ENCODE results near the gene APBB2. TPM values are rescaled to one million over a fixed set of nuclear protein-coding genes. Genes with fewer than 3 reads are reported as not detected.

The APBB2 gene
- total and polyA plus RNA-seq, 4 donors, result 4.8 to 31.5 (median 11.2) TPM

DNA sequence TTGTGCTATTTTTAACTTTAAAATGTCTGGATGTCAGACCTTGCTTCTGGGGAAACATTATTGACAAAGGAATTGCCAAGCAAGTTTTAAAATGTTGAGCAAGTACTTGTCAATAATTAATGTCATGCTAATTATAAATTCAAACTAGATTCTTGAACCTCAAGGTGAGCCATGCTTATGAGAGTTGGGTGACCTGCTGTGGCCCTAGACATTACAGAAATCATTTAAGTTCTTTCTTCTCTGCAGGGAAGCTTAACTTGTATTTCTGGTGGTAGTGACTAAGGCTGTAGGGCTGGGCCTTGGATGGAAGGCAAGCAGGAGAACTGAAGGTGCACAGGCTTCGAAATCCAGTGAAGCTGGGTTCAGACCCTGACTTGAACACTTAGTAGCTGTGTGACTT, 27.6 kb upstream of the APBB2 start (continued):
- TF ChIP-seq GABPA (IDR thresholded peaks at IDR 0.05 in 1 of 2, conservative IDR thresholded peaks at IDR 0.05 in 1 of 2) (no peak), HNF4A (conservative IDR thresholded peaks at IDR 0.05) (no peak)
- TF ChIP-seq, protein P1, sequence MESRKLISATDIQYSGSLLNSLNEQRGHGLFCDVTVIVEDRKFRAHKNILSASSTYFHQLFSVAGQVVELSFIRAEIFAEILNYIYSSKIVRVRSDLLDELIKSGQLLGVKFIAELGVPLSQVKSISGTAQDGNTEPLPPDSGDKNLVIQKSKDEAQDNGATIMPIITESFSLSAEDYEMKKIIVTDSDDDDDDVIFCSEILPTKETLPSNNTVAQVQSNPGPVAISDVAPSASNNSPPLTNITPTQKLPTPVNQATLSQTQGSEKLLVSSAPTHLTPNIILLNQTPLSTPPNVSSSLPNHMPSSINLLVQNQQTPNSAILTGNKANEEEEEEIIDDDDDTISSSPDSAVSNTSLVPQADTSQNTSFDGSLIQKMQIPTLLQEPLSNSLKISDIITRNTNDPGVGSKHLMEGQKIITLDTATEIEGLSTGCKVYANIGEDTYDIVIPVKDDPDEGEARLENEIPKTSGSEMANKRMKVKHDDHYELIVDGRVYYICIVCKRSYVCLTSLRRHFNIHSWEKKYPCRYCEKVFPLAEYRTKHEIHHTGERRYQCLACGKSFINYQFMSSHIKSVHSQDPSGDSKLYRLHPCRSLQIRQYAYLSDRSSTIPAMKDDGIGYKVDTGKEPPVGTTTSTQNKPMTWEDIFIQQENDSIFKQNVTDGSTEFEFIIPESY (IDR thresholded peaks at IDR 0.05), result no peak

DNA sequence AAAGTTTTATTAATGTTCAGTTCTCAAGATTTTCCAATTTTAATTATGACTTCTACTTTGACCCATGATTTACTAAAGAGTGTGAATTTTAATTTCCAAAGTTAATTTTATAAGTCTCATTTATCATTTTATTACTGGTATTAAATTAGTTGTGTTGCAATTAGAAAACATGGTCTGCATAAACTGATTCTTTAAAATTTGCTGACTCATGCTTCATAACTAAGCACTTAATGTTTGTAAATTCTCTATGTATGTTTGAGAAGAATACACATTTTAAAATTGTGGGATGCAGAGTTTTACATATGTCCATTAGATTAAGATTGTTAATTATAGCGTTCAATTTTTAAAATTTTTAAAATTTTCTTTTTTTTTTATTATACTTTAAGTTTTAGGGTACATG, 22.2 kb upstream of the APBB2 start:
- DNase-seq (ENCODE audit: low spot score), result no peak
- no peak overlapping the region for H3K4me3 ChIP-seq (ENCODE audit: low read depth in 1 of 3, low read length in 3 of 3)
- H3K27ac ChIP-seq (ENCODE audit: low read depth in 1 of 2, low read length in 2 of 2), result no peak overlapping the region
- no peaks in the 10 kb centered on the region for H3K4me1 ChIP-seq (ENCODE audit: control insufficient read depth in 4 of 4, insufficient read depth in 4 of 4, low read length in 3 of 4)
- no peaks in the 10 kb centered on the region for H3K27me3 ChIP-seq (ENCODE audit: control insufficient read depth in 4 of 4, insufficient read depth in 4 of 4, low read length in 3 of 4)
- WGBS, result 96% methylated on average over 1 of the region's 1 CpG
- H3K36me3 ChIP-seq (ENCODE audit: control insufficient read depth in 4 of 4, insufficient read depth in 3 of 4, low read depth in 1 of 4, low read length in 3 of 4), result no peaks in the 10 kb centered on the region
- H3K9ac ChIP-seq (ENCODE audit: low read depth in 1 of 2, low read length in 2 of 2), result no peak overlapping the region
- TF ChIP-seq, protein P1 (IDR thresholded peaks at IDR 0.05), result no peak
- H3K9me3 ChIP-seq (ENCODE audit: control insufficient read depth in 4 of 4, low read length in 3 of 4), result no peaks in the 10 kb centered on the region

DNA sequence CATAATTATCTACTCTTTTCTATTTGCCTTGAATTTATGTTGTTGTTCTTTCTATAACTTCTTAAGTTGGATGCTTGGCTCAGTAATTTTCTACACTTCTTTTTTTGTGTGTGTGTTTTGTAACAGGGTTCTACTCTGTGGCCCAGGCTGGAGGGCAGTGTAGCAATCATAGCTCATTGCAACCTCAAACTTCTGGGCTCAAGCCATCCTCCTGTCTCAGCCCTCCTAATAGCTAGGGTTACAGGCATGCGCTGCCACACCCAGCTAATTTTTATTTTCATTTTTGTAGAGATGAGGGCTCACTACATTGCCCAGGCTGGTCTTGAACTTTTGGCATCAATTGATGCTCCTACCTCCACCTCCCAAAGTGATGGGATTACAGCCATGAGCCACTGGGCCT, 21.7 kb upstream of the APBB2 start:
- WGBS, result 97% methylated on average over 1 of the region's 1 CpG
- H3K9me3 ChIP-seq (ENCODE audit: control insufficient read depth in 4 of 4, low read length in 3 of 4), result no peaks in the 10 kb centered on the region
- H3K27ac ChIP-seq (ENCODE audit: low read depth in 1 of 2, low read length in 2 of 2), result no peak overlapping the region
- no peak overlapping the region for H3K4me3 ChIP-seq (ENCODE audit: low read depth in 1 of 3, low read length in 3 of 3)
- no peak overlapping the region for H3K9ac ChIP-seq (ENCODE audit: low read depth in 1 of 2, low read length in 2 of 2)
- H3K27me3 ChIP-seq (ENCODE audit: control insufficient read depth in 4 of 4, insufficient read depth in 4 of 4, low read length in 3 of 4), result no peaks in the 10 kb centered on the region
- TF ChIP-seq YY1 (IDR thresholded peaks at IDR 0.05), result no peak
- TF ChIP-seq NR2F2 (IDR thresholded peaks at IDR 0.05), result no peak
- TF ChIP-seq, protein P2, sequence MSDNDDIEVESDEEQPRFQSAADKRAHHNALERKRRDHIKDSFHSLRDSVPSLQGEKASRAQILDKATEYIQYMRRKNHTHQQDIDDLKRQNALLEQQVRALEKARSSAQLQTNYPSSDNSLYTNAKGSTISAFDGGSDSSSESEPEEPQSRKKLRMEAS (IDR thresholded peaks at IDR 0.05), result no peak
- TF ChIP-seq FOXA1 (IDR thresholded peaks at IDR 0.05), result no peak
- TF ChIP-seq, protein P3, sequence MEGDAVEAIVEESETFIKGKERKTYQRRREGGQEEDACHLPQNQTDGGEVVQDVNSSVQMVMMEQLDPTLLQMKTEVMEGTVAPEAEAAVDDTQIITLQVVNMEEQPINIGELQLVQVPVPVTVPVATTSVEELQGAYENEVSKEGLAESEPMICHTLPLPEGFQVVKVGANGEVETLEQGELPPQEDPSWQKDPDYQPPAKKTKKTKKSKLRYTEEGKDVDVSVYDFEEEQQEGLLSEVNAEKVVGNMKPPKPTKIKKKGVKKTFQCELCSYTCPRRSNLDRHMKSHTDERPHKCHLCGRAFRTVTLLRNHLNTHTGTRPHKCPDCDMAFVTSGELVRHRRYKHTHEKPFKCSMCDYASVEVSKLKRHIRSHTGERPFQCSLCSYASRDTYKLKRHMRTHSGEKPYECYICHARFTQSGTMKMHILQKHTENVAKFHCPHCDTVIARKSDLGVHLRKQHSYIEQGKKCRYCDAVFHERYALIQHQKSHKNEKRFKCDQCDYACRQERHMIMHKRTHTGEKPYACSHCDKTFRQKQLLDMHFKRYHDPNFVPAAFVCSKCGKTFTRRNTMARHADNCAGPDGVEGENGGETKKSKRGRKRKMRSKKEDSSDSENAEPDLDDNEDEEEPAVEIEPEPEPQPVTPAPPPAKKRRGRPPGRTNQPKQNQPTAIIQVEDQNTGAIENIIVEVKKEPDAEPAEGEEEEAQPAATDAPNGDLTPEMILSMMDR (IDR thresholded peaks at IDR 0.05; ENCODE audit: low read depth, low read length, missing input control), result no peak
- no peak for TF ChIP-seq FOXA2 (IDR thresholded peaks at IDR 0.05)
- no peak for TF ChIP-seq EGR1 (IDR thresholded peaks at IDR 0.05; ENCODE audit: low read depth in 2 of 2)
- no peak for TF ChIP-seq HNF4G (IDR thresholded peaks at IDR 0.05)
- H3K4me1 ChIP-seq (ENCODE audit: control insufficient read depth in 4 of 4, insufficient read depth in 4 of 4, low read length in 3 of 4), result no peaks in the 10 kb centered on the region
- no peaks in the 10 kb centered on the region for H3K36me3 ChIP-seq (ENCODE audit: control insufficient read depth in 4 of 4, insufficient read depth in 3 of 4, low read depth in 1 of 4, low read length in 3 of 4)
- no peak for DNase-seq (ENCODE audit: low spot score)

All from liver (tissue), 9 donors.